H9 (cell line): ENCODE measurements around the gene LMO4. TPM values are rescaled to one million over a fixed set of nuclear protein-coding genes. Genes with fewer than 3 reads are reported as not detected.

ENCODE experiments used
- DNase-seq: peaks from one replicate; pipeline ENCODE4 v3.0.0-alpha.2; 2017
- H2AFZ ChIP-seq: one replicate; pipeline ENCODE4 v1.6.1; 2013; ENCODE audit warnings: mild to moderate bottlenecking, low read length, control low read depth, moderate library complexity
- H2AK5ac ChIP-seq: 2 replicates; pipeline ENCODE4 v1.6.1; 2013; ENCODE audit warnings: low read length, control low read depth, mixed read lengths; ENCODE audit not compliant: insufficient read length
- H2BK120ac ChIP-seq: one replicate; pipeline ENCODE4 v1.6.1; 2013; ENCODE audit warnings: low read depth, mild to moderate bottlenecking, low read length, control low read depth, inconsistent platforms; ENCODE audit not compliant: poor library complexity, severe bottlenecking
- H2BK12ac ChIP-seq: 2 replicates; pipeline ENCODE4 v1.6.1; 2013; ENCODE audit warnings: low read length, control low read depth, mixed read lengths, low read depth; ENCODE audit not compliant: insufficient read length
- H2BK15ac ChIP-seq: 2 replicates; pipeline ENCODE4 v1.6.1; 2013; ENCODE audit warnings: low read depth, low read length, control low read depth
- H2BK20ac ChIP-seq: one replicate; pipeline ENCODE4 v1.6.1; 2013; ENCODE audit warnings: low read depth, mild to moderate bottlenecking, low read length, control low read depth, inconsistent platforms; ENCODE audit not compliant: poor library complexity, severe bottlenecking
- H2BK5ac ChIP-seq: 2 replicates; pipeline ENCODE4 v1.6.1; 2013; ENCODE audit warnings: low read length, control low read depth, mixed read lengths; ENCODE audit not compliant: insufficient read length
- H3K14ac ChIP-seq: 2 replicates; pipeline ENCODE4 v1.6.1; 2013; ENCODE audit warnings: low read length, control low read depth; ENCODE audit not compliant: insufficient read depth
- H3K18ac ChIP-seq: 2 replicates; pipeline ENCODE4 v1.6.1; 2013; ENCODE audit warnings: low read depth, mild to moderate bottlenecking, mixed read lengths, low read length, control low read depth; ENCODE audit not compliant: insufficient read length
- H3K23ac ChIP-seq: 2 replicates; pipeline ENCODE4 v1.6.1; 2013; ENCODE audit warnings: low read length, control low read depth, mixed read lengths, low read depth; ENCODE audit not compliant: insufficient read length
- H3K23me2 ChIP-seq: 2 replicates; pipeline ENCODE4 v1.6.1; 2013; ENCODE audit warnings: low read depth, mild to moderate bottlenecking, mixed read lengths, low read length, control low read depth; ENCODE audit not compliant: insufficient read length, poor library complexity, severe bottlenecking
- H3K27ac ChIP-seq: 2 replicates; pipeline ENCODE4 v1.5.1; 2013; ENCODE audit warnings: low read length, control low read depth, mixed read lengths, low read depth; ENCODE audit not compliant: insufficient read length
- H3K27me3 ChIP-seq: 2 replicates; pipeline ENCODE4 v1.6.1; 2013; ENCODE audit warnings: low read length, control low read depth, inconsistent platforms; ENCODE audit not compliant: insufficient read depth
- H3K4ac ChIP-seq: 2 replicates; pipeline ENCODE4 v1.6.1; 2013; ENCODE audit warnings: low read depth, mild to moderate bottlenecking, control low read depth, inconsistent platforms, low read length, moderate library complexity
- H3K4me1 ChIP-seq: 2 replicates; pipeline ENCODE4 v1.6.1; 2013; ENCODE audit warnings: low read length, control low read depth, inconsistent platforms; ENCODE audit not compliant: insufficient read depth
- H3K4me2 ChIP-seq: 2 replicates; pipeline ENCODE4 v1.6.1; 2013; ENCODE audit warnings: low read length, control low read depth, mixed read lengths; ENCODE audit not compliant: insufficient read length, insufficient read depth
- H3K56ac ChIP-seq: 2 replicates; pipeline ENCODE4 v1.6.1; 2013; ENCODE audit warnings: low read depth, mild to moderate bottlenecking, mixed read lengths, low read length, control low read depth; ENCODE audit not compliant: insufficient read length
- H3K79me1 ChIP-seq: 2 replicates; pipeline ENCODE4 v1.6.1; 2013; ENCODE audit warnings: low read depth, mild to moderate bottlenecking, moderate library complexity, low read length, control low read depth, inconsistent platforms; ENCODE audit not compliant: insufficient read depth, poor library complexity, severe bottlenecking
- H3K79me2 ChIP-seq: 2 replicates; pipeline ENCODE4 v1.6.1; 2013; ENCODE audit warnings: low read length, control low read depth, inconsistent platforms; ENCODE audit not compliant: insufficient read depth
- H3K9ac ChIP-seq: 2 replicates; pipeline ENCODE4 v1.6.1; 2013; ENCODE audit warnings: low read length, control low read depth, mixed read lengths; ENCODE audit not compliant: insufficient read length; ENCODE audit errors: extremely low read depth
- H3K9me3 ChIP-seq: one replicate; pipeline ENCODE4 v1.6.1; 2013; ENCODE audit warnings: low read depth, low read length, inconsistent platforms; ENCODE audit not compliant: control insufficient read depth
- H3T11ph ChIP-seq: one replicate; pipeline ENCODE4 v1.6.1; 2013; ENCODE audit warnings: mild to moderate bottlenecking, low read length, control low read depth, inconsistent platforms
- H4K20me1 ChIP-seq: one replicate; pipeline ENCODE4 v1.6.1; 2013; ENCODE audit not compliant: control insufficient read depth, insufficient read length, insufficient read depth
- H4K5ac ChIP-seq: 2 replicates; pipeline ENCODE4 v1.6.1; 2013; ENCODE audit warnings: low read depth, mild to moderate bottlenecking, mixed read lengths, low read length, control low read depth; ENCODE audit not compliant: insufficient read length
- H4K8ac ChIP-seq: replicated peaks from 2 replicates; pipeline ENCODE4 v1.6.1; 2013; ENCODE audit warnings: low read length, control low read depth, mixed read lengths, low read depth; ENCODE audit not compliant: insufficient read length
- H4K91ac ChIP-seq: 2 replicates; pipeline ENCODE4 v1.6.1; 2013; ENCODE audit warnings: low read depth, mild to moderate bottlenecking, moderate library complexity, mixed read lengths, low read length, control low read depth; ENCODE audit not compliant: insufficient read length
- H3K27ac Mint-ChIP-seq, 3 experiments: 2 replicates in 2 of 3; 3 replicates in 1 of 3; pipeline ENCODE4 v1.8.0; 2020 to 2021; ENCODE audit warnings: mixed read lengths in 3 of 3, mild to moderate bottlenecking in 1 of 3, moderate library complexity in 1 of 3
- H3K27me3 Mint-ChIP-seq: 2 replicates; pipeline ENCODE4 v1.8.0; 2021; ENCODE audit warnings: low read depth, mild to moderate bottlenecking, moderate library complexity, mixed read lengths
- H3K36me3 Mint-ChIP-seq, 3 experiments: 2 replicates in 2 of 3; 3 replicates in 1 of 3; pipeline ENCODE4 v1.8.0; 2020 to 2021; ENCODE audit warnings: low read depth in 3 of 3, mixed read lengths in 3 of 3; ENCODE audit not compliant: insufficient read depth in 1 of 3
- H3K4me1 Mint-ChIP-seq, 2 experiments: 2 replicates each; pipeline ENCODE4 v1.8.0; 2020; ENCODE audit warnings: mixed read lengths in 2 of 2
- H3K4me3 Mint-ChIP-seq, 2 experiments: 2 replicates in 1 of 2; 3 replicates in 1 of 2; pipeline ENCODE4 v1.8.0; 2020 to 2021; ENCODE audit warnings: mild to moderate bottlenecking in 2 of 2, mixed read lengths in 2 of 2, moderate library complexity in 1 of 2
- H3K9me3 Mint-ChIP-seq, 2 experiments: 2 replicates in 1 of 2; 3 replicates in 1 of 2; pipeline ENCODE4 v1.8.0; 2020; ENCODE audit warnings: mild to moderate bottlenecking in 2 of 2, mixed read lengths in 2 of 2, moderate library complexity in 1 of 2
- WGBS: extraction: QIAGEN DNeasy Blood & Tissue Kit; methylation state at CpG from one replicate; pipeline ENCODE4 v1.1.7; 2013; ENCODE audit warnings: missing lambda C conversion rate, low lambda C conversion rate, mixed read lengths; ENCODE audit not compliant: insufficient read length; ENCODE audit errors: extremely low coverage; 5-methylcytosine and 5-hydroxymethylcytosine counted together
- total RNA-seq: library from RNA; stranded (reverse); gene quantifications from 2 replicates; pipeline ENCODE4 v1.2.1, GENCODE V29; 2021
- TF ChIP-seq, protein P1 (sequence below): fragments of 200-600 bp; sonication (generic); conservative IDR thresholded peaks from 3 replicates; pipeline ENCODE4 v1.8.0; 2021; ENCODE audit warnings: antibody characterized with exemption, mild to moderate bottlenecking

Gene LMO4
- total RNA-seq, 1 experiment from 2014 or later = 64.9 TPM

DNA sequence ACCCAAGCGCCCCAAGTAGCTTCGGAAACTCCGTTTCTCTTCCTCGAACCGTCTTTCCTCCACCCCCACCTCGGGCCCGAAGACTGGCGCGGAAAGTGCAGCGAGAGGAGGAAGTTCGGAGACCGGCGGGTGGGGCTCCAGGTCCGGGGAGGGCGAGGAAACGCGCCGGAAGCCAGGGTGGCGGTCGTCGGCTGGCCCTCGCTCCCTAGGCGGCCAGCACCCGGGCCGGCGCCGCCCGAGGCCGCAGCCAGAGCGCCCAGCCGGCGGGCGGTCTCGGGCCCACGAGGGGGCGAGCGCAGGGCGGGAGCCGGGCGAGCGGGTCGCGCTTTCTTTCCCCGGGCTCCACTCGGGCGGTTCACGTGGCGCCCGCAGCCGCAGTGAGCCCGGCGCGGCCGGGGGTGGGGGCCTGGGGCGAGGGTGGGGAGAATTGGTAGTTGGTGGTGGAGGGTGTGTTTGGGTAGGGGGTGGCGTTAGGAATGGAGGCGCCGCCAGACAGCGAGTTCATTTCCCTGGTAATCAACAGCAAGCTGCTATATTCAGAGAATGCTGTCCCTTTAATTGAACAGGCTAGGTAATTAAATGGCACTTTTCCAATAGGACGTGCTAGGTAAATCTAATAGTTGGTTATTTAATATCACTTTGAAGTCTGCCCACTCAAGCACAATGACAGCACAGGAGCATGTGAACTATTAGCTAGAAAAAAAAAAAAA is 6.7 kb downstream of the LMO4 start:
- Histone ChIP-seq H2BK20ac (no peak overlapping the region), H4K20me1 (peaks cover 2% of the 10 kb centered on the region), H2BK5ac (no peak overlapping the region), H3K4ac (no peak overlapping the region), H4K5ac (no peak overlapping the region), H3K79me1 (peaks cover 9% of the 10 kb centered on the region), H2BK12ac (no peak overlapping the region), H3K27me3 (no peaks in the 10 kb centered on the region), H3K79me2 (peaks cover 18% of the 10 kb centered on the region; the same call in 1 of the 2 replicates), H3K23me2 (peaks cover 13% of the 10 kb centered on the region), H4K8ac (no peak overlapping the region), H3K4me2 (peak overlapping the region; percentile 42), H3K4me1 (peaks cover 8% of the 10 kb centered on the region; the same call in 1 of the 2 replicates), H2BK120ac (no peak overlapping the region), H3K14ac (peak overlapping the region; percentile 58), H2AK5ac (no peak overlapping the region), H3K27ac (no peak overlapping the region), H3K23ac (no peak overlapping the region), H3K9ac (peak overlapping the region; percentile 70), H3K18ac (peak overlapping the region; percentile 33), H4K91ac (no peak overlapping the region), H3K56ac (no peak overlapping the region), H2BK15ac (no peak overlapping the region), H3T11ph (no peak overlapping the region), H3K9me3 (no peaks in the 10 kb centered on the region), H2AFZ (no peak overlapping the region)
- Mint-ChIP-seq H3K36me3 (peaks cover 34 to 43% (median 38%) of the 10 kb centered on the region in 3 experiments), H3K4me3 (peak overlapping the region; percentile 79 to 86), H3K4me1 (peaks cover 58 to 63% of the 10 kb centered on the region in 2 experiments), H3K9me3 (no peaks in the 10 kb centered on the region; a peak in 1 of 5 replicates), H3K27me3 (peaks cover 3% of the 10 kb centered on the region), H3K27ac (peak overlapping the region; percentile 86 to 91 (median 89); a peak in 4 of 7 replicates)
- DNase-seq = peak; percentile 52
- WGBS = no CpG with 5 or more reads among the region's 60 CpGs
- TF ChIP-seq, protein P1, sequence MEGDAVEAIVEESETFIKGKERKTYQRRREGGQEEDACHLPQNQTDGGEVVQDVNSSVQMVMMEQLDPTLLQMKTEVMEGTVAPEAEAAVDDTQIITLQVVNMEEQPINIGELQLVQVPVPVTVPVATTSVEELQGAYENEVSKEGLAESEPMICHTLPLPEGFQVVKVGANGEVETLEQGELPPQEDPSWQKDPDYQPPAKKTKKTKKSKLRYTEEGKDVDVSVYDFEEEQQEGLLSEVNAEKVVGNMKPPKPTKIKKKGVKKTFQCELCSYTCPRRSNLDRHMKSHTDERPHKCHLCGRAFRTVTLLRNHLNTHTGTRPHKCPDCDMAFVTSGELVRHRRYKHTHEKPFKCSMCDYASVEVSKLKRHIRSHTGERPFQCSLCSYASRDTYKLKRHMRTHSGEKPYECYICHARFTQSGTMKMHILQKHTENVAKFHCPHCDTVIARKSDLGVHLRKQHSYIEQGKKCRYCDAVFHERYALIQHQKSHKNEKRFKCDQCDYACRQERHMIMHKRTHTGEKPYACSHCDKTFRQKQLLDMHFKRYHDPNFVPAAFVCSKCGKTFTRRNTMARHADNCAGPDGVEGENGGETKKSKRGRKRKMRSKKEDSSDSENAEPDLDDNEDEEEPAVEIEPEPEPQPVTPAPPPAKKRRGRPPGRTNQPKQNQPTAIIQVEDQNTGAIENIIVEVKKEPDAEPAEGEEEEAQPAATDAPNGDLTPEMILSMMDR = no peak
